Stimulated activated CD8-positive, alpha-beta memory T cell treated with anti-CD3 and anti-CD28 coated beads, Interleukin-4, amount 100 ng/mL, for 48 hours (primary cell): ENCODE data around the gene SLC50A1.
"Not testable (repeated sequence)": the region's sequence is repeated elsewhere in the genome, so short reads cannot be mapped to it uniquely, and the experiment has no call there.

Source experiments
- DNase-seq: peaks from one replicate; pipeline ENCODE4 v3.0.0-alpha.2; 2020

SLC50A1 gene

GRCh38 chr1:155137154-155137949 is 1.7 kb downstream of the SLC50A1 start:
- DNase-seq, result no peak

- DNase-seq, result peak; percentile 94
These were observed 4.4 kb downstream of the SLC50A1 start, which contains the start of gene DPM3 for GRCh38 chr1:155139895-155140629. Gene DPM3 (minus strand): TSS chr1:155140531. CDS start chr1:155140240, 291 bp downstream.

GRCh38 chr1:155140630-155140953 is 4.9 kb downstream of the SLC50A1 start:
- no peak for DNase-seq

- no peak for DNase-seq
These were observed 6.1 kb downstream of the SLC50A1 start for GRCh38 chr1:155141749-155142148.

- DNase-seq, result no peak
These were observed 9.8 kb downstream of the SLC50A1 start for GRCh38 chr1:155145491-155145890.

- not testable (repeated sequence) for DNase-seq
These were observed 20.5 kb downstream of the SLC50A1 start for GRCh38 chr1:155155996-155156643.

GRCh38 chr1:155158991-155159390 is 23.3 kb downstream of the SLC50A1 start:
- DNase-seq, result no peak

GRCh38 chr1:155160128-155160527 is 24.5 kb downstream of the SLC50A1 start:
- DNase-seq, result no peak

- not testable (repeated sequence) for DNase-seq
These were observed 27.0 kb downstream of the SLC50A1 start for GRCh38 chr1:155162631-155163030.

GRCh38 chr1:155163785-155164184 is 28.1 kb downstream of the SLC50A1 start:
- DNase-seq, result not testable (repeated sequence)

- DNase-seq, result not testable (repeated sequence)
These were observed 29.0 kb downstream of the SLC50A1 start for GRCh38 chr1:155164625-155165024.

GRCh38 chr1:155166051-155166470 is 30.4 kb downstream of the SLC50A1 start:
- DNase-seq, result peak; percentile 21

- DNase-seq, result peak; percentile 20
These were observed 31.0 kb downstream of the SLC50A1 start for GRCh38 chr1:155166471-155167165.

GRCh38 chr1:155167166-155168104 is 31.8 kb downstream of the SLC50A1 start:
- peak; percentile 95 for DNase-seq

- peak; percentile 13 for DNase-seq
These were observed 32.4 kb downstream of the SLC50A1 start for GRCh38 chr1:155168105-155168445.

GRCh38 chr1:155168456-155169210 is 33.0 kb downstream of the SLC50A1 start:
- no peak for DNase-seq

- DNase-seq, result peak; percentile 18
These were observed 33.9 kb downstream of the SLC50A1 start for GRCh38 chr1:155169541-155169940.

- DNase-seq, result peak; percentile 7
These were observed 34.6 kb downstream of the SLC50A1 start for GRCh38 chr1:155170101-155170785.

- peak; percentile 18 for DNase-seq
These were observed 35.2 kb downstream of the SLC50A1 start for GRCh38 chr1:155170806-155171205.
